ENCODE results near the gene UGT1A3.
"Not testable (repeated sequence)": the region's sequence is repeated elsewhere in the genome, so short reads cannot be mapped to it uniquely, and the experiment has no call there.

- TF ChIP-seq CTCF, POLR2A (IDR thresholded peaks at IDR 0.05): not testable (repeated sequence)
These were observed 21.8 kb downstream of the UGT1A3 start for GRCh38 chr2:233750689-233751088.

Measured in thyroid gland (tissue), 4 donors.